ENCODE measurements around the gene KRTDAP. TPM values are rescaled to one million over a fixed set of nuclear protein-coding genes. Genes with fewer than 3 reads are reported as not detected.

Gene KRTDAP
- polyA plus RNA-seq, 3 donors: 0.21 to 0.42 TPM; not detected in 1

GRCh38 chr19:35516310-35516709 is 26.0 kb upstream of the KRTDAP start:
- WGBS, 3 donors: 85 to 98% (median 87%) methylated on average over 3 of the region's 3 CpGs
- H3K27ac ChIP-seq (ENCODE audit: low read depth, low read length): no peak overlapping the region

DNA sequence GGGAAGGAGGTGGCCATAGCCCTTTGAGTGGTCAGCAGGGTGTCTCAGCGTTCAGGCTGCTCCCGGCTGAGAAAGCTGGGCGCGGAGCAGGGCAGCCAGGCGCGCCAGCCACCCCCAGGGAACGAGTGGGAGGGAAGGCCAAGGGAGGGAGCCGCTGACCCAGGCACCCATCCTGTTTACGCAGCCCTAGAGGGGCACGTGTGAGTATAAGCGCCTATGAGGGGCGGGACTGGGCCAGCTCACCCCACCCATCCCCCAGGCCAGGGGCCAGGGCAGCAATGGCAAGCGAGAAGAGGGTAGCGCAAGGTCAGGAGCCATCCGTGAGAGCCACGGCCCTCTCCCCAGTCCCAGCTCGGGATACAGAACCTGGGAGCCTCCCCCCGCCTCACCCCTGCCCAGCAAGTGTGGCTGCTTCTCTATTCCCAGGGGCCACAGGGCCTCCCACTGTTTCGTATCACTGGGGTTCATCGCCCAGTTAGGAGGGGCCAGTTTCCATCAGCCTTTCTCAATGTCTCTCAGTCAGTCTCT is 24.1 kb upstream of the KRTDAP start:
- no peak overlapping the region for H3K27ac ChIP-seq (ENCODE audit: low read depth, low read length)
- 23 to 28% (median 25%) methylated on average over 19 to 20 of the region's 20 CpGs for WGBS, 3 donors

DNA sequence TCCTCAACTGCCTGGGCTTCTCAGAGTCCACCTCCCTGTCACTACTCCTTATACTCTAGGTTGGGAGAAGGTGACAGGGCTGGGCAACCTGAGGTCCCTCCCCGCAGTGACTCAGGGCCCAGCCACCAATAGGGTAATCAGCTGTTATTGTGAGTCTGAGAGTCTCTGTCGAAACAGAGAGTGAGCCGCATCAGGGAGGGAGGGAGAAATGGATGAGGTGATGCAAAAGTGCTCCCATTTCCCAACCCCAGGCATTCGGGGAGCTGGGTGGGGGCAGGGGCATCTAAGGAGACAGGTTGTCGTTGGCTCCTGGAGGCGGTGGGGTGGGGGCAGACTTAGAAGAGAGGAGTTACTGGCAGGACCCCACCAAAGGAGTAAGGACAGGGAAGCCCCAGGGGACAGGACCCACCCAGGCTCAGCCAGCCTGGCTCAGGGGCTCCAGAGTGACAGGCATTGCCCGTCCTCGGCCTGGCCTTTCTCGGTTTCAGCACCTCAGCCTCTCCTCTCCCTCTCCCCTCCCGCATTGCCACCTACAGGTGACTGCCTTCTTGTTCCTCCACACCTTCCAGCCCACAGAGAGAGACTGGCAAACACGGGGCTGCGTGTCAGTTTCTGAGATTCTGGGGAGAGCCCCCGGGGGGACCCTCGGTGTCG is 23.5 kb upstream of the KRTDAP start, which contains the start of gene DMKN:
Gene DMKN (minus strand): TSS at position 22 of the 654 bp plus-strand sequence. CDS start 174 bp downstream, outside the sequence.
- 24 to 33% (median 24%) methylated on average over 15 of the region's 15 CpGs for whole genome bisulfite sequencing, 3 donors
- no peak within 1 kb of the TSS for H3K27ac ChIP-seq (ENCODE audit: low read depth, low read length)

DNA sequence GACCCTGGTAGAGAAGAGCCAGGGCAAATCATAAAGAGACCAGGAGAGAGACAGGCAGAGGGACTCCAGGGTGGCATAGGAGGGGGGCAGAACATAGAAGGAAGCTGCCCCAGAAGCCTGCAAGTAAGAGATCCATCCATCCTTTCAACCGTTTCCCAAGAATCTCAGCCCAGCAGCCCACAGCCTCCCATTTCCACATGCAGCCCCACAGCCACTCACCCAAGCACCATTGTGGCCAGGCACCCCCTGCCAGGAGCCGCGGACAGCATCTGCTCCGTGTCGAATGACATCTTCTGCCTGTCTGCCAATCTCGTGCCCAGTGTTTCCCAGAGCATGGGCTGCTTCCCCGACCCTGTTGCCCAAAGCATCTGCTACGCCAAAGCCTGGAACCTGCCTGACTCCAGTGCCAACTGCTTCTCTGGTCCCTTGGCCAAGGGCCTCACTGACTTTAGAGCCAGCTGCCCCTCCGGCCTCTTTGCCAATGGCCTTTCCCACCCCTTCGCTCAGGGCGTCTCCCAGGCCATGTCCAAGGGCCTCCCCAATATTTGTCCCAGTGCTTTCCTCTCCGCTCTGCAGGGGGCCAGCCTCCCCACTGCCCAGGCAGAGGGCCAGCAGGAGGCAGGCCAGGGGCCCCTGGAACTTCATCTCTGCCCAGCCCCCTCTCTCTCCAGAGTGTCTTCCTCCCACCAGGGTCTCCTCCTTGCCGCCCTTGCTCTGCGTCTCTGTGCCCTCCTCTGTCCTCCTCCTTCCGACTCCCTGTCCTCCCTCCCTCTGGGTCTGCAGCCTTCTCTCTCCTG is 22.8 kb upstream of the KRTDAP start:
- no peak overlapping the region for H3K27ac ChIP-seq (ENCODE audit: low read depth, low read length)
- WGBS, 3 donors: 76 to 90% (median 83%) methylated on average over 15 of the region's 15 CpGs

- 69 to 90% (median 72%) methylated on average over 7 of the region's 7 CpGs for WGBS, 3 donors
- H3K27ac ChIP-seq (ENCODE audit: low read depth, low read length): no peak overlapping the region
Observed at GRCh38 chr19:35511337-35511736, 21.1 kb upstream of the KRTDAP start.

GRCh38 chr19:35510626-35510964 is 20.3 kb upstream of the KRTDAP start:
- no peak overlapping the region for H3K27ac ChIP-seq (ENCODE audit: low read depth, low read length)
- WGBS, 3 donors: 6 to 10% (median 10%) methylated on average over 15 of the region's 15 CpGs

DNA sequence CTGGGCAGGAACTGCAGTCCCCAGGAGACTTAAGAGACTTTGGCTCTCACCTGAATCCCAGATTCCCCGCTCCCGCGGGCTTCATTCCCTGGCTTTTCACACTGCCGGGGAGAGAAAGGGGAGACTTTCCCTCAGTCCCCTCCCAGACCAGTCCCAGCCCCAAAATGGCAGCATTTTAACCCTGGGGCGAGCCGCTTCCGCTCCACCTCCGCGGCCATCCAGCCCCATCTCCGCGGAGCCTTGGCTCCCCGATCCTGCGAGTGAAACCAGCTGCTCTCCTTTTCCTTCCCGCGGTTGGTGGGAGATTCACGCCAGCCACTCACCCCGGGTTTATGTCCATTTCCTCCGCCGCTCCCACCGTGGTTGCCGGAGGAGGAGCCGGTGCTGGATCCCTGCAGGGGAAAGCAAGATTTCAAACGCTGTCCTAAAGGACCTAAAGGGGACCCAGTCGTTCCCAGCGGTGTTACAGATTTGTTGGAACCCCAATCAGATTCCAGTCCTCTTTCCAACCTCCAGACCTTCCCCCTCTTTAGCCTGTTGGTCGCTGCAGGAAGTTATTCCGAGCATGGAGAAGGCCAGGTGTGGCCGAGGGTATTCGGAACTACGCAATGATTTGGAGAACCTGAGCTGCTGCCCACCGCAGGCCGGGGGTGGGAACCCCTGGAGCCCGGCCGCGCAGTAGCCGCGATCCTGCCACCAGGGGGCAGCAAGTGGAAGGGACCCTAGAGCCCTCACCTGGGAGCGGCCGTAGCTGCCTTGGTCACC is 19.8 kb upstream of the KRTDAP start:
- WGBS, 3 donors: 0 to 1% (median 0%) methylated on average over 35 to 39 of the region's 39 CpGs

DNA sequence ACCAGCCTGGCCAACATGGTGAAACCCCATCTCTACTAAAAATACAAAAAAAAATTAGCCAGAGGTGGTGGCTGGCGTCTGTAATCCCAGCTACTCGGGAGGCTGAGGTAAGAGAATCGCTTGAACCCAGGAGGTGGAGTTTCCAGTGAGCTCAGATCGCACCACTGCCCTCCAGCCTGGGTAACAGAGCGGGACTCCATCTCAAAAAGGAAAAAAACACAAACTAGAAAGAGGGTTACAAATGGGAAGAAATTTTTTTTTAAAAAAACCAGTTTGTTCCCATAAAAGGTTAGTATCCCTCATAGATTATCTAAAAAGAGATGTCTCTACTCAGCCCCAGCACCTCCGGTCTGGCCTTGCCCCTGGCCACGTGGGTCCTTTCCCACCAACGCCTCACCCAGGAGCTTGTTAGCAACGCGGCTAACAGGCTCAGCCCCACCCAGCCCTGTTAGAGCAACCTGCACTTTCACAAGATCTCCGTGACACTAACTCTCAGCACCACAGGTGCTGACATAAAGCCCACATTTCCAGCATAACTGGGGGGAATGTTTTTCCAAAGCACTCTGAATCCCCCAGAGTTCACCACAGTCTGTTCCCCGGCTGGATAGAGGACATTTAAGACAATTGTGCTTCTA is 18.9 kb upstream of the KRTDAP start:
- WGBS, 3 donors: 15 to 30% (median 27%) methylated on average over 12 of the region's 12 CpGs
- H3K27ac ChIP-seq (ENCODE audit: low read depth, low read length): no peak overlapping the region

More for the DNA sequence above, 19.8 kb upstream of the KRTDAP start:
- H3K27ac ChIP-seq (ENCODE audit: low read depth, low read length): no peak overlapping the region

DNA sequence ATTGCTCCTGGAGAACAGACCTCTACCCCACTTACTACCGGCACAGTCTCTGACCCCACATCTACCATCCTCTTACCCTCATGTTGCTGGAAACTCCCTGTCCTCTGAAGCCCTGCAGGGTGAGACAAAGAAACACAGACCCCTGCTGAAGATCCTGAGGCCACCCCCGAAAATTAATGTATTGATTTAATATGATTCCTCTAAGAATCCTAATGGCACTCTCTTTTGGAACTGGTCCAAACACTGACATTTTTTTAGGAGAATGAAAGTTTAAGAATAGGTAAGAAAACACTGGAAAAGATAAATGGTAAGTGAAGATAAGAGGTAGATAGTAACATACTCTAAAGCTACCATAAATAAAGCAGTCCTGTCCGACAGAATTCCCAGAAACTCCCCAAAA is 17.9 kb upstream of the KRTDAP start:
- no peak overlapping the region for H3K27ac ChIP-seq (ENCODE audit: low read depth, low read length)
- 88 to 90% (median 88%) methylated on average over 3 of the region's 3 CpGs for WGBS, 3 donors

- no peak overlapping the region for H3K27ac ChIP-seq (ENCODE audit: low read depth, low read length)
- WGBS, 3 donors: 80 to 83% (median 83%) methylated on average over 11 of the region's 11 CpGs
Observed at GRCh38 chr19:35507561-35507960, 17.3 kb upstream of the KRTDAP start.

DNA sequence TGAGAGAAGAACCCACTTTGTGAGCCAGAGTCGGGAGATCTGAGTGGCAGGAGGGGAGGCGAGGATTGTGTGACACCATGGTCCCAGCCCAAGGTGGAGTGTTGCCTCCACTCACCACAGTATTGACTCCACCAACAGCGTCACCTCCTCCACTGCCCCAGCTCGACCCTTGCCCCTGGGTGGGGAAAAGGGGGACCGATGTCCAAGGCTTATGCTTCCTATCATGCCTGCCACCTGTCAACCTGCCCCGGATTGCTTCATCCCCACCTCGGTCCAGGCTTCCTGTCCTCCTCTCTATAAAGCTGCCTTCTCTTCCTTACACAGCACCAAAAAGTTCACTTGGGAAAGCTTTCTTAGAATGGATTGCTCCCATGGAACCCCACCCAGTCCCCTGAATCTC is 15.7 kb upstream of the KRTDAP start:
- WGBS, 3 donors: 73 to 88% (median 84%) methylated on average over 6 to 7 of the region's 7 CpGs
- no peak overlapping the region for H3K27ac ChIP-seq (ENCODE audit: low read depth, low read length)

GRCh38 chr19:35502751-35503150 is 12.5 kb upstream of the KRTDAP start:
- H3K27ac ChIP-seq (ENCODE audit: low read depth, low read length): no peak overlapping the region
- WGBS, 3 donors: 86 to 91% (median 89%) methylated on average over 4 of the region's 4 CpGs

DNA sequence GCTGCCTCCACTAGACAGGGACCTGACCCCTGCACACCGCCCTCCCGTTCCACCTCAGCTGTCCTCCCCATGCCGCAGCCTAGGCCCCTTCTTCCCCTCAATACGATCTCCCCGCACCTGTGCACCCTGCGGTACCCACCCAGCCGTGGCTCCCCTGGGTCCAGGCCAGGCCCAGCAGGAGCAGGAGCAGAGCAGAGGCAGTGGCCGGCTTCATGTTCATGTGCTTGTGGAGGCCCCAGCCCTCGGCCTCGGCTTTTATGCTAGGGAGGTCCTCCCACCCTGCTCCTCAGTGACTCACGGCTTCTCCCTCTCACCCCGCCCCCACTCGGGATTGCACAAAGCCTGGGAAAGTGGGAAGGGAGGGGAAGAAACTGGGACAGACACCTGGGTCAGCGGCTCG is 11.4 kb upstream of the KRTDAP start:
- H3K27ac ChIP-seq (ENCODE audit: low read depth, low read length): no peak overlapping the region
- WGBS, 3 donors: 77 to 88% (median 78%) methylated on average over 11 to 15 of the region's 15 CpGs

DNA sequence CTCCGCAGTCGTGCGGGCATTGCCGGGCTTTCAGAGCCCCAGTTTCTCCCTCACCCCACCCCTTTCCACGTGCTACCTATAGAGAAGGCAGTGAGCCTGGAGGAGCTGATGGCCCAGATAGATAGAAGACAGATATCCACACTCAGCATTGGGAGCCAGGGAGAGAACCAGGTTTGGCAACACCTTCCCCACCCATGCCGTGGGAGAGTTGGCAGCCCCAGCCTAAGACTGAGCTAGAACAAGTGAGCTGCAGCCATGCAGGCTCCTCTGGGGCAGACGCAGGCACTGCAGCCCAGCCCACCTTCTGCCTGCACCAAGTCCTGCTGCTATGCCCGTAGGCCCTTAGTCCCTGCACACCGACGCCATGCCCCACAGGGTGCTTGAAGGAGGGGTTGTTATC is 10.3 kb upstream of the KRTDAP start:
- H3K27ac ChIP-seq (ENCODE audit: low read depth, low read length): no peak overlapping the region
- 89 to 92% (median 91%) methylated on average over 10 of the region's 10 CpGs for WGBS, 3 donors

- 74 to 85% (median 79%) methylated on average over 9 of the region's 9 CpGs for WGBS, 3 donors
- H3K27ac ChIP-seq (ENCODE audit: low read depth, low read length): no peak overlapping the region
Observed at GRCh38 chr19:35498984-35499527, 8.8 kb upstream of the KRTDAP start.

DNA sequence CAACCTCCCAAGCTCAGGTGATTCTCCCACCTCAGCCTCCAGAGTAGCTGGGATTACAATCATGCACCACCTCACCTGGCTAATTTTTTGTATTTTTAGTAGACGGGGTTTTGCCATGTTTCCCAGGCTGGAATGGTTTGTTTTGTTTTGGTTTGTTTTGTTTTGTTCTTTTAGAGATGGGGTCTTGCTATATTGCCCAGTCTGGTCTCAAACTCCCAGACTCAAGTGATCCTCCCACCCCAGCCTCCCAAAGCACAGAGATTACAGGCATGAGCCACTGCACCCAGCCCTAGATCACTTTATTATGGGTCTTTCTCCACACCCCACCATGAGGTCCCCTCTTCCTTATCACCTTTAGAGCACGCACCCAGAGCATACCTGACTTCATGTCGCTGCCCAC is 8.0 kb upstream of the KRTDAP start:
- WGBS, 3 donors: 75 to 95% (median 88%) methylated on average over 3 of the region's 3 CpGs

DNA sequence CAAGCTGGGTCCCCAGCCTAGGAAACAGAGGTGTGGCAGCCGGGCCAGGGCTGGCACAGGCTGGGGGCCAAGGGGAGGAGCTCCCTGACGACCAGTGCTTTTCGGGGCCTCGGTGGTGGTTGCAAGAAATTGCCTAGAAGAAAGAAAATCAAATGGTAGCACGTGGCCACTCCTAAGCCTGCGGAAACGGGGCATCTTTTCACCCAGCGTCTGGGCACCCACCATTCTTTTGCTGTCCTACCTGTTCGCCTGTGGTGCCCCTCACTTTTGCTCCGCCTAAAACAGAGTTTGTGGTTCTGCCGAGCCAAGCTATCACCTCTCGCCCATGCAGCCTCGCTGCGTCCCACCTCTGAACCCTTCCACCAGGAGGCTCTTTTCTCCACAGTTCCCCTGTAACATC is 7.1 kb upstream of the KRTDAP start:
- no peak overlapping the region for H3K27ac ChIP-seq (ENCODE audit: low read depth, low read length)
- WGBS, 3 donors: 80 to 84% (median 81%) methylated on average over 11 to 14 of the region's 14 CpGs

More for the DNA sequence above, 8.0 kb upstream of the KRTDAP start:
- H3K27ac ChIP-seq (ENCODE audit: low read depth, low read length): no peak overlapping the region

All from adipose tissue (tissue), 3 donors.